Mesendoderm (in vitro differentiated cells): Measurements from ENCODE around the gene SCN1A.
"Not testable (repeated sequence)": the region's sequence is repeated elsewhere in the genome, so short reads cannot be mapped to it uniquely, and the experiment has no call there.

Experiments
- DNase-seq: peaks from one replicate; pipeline ENCODE4 v3.0.0; 2013
- H2AK5ac ChIP-seq: 2 replicates; pipeline ENCODE4 v1.6.1; 2013; ENCODE audit warnings: low read length, inconsistent platforms
- H2BK120ac ChIP-seq: 2 replicates; pipeline ENCODE4 v1.6.1; 2013; ENCODE audit warnings: low read depth, mild to moderate bottlenecking, low read length, moderate library complexity, mixed read lengths
- H2BK15ac ChIP-seq: replicated peaks from 2 replicates; pipeline ENCODE4 v1.6.1; 2013; ENCODE audit warnings: low read depth, mild to moderate bottlenecking, moderate library complexity
- H2BK5ac ChIP-seq: 2 replicates; pipeline ENCODE4 v1.6.1; 2013; ENCODE audit warnings: low read length, inconsistent platforms
- H3K18ac ChIP-seq: 2 replicates; pipeline ENCODE4 v1.6.1; 2013; ENCODE audit warnings: mild to moderate bottlenecking, low read length, mixed read lengths
- H3K23ac ChIP-seq: one replicate; pipeline ENCODE4 v1.6.1; 2013; ENCODE audit warnings: low read length
- H3K27ac ChIP-seq: 2 replicates; pipeline ENCODE4 v1.5.1; 2013; ENCODE audit warnings: low read depth, mild to moderate bottlenecking, inconsistent platforms, low read length, moderate library complexity
- H3K27me3 ChIP-seq: 2 replicates; pipeline ENCODE4 v1.6.1; 2013; ENCODE audit warnings: low read length, control low read depth, mild to moderate bottlenecking, inconsistent platforms; ENCODE audit not compliant: insufficient read depth, poor library complexity
- H3K36me3 ChIP-seq: 2 replicates; pipeline ENCODE4 v1.6.1; 2013; ENCODE audit warnings: low read length, inconsistent platforms; ENCODE audit not compliant: control insufficient read depth, insufficient read depth
- H3K4ac ChIP-seq: one replicate; pipeline ENCODE4 v1.6.1; 2013; ENCODE audit warnings: low read depth, mild to moderate bottlenecking, low read length, moderate library complexity
- H3K4me1 ChIP-seq: 2 replicates; pipeline ENCODE4 v1.6.1; 2013; ENCODE audit warnings: low read depth, low read length, inconsistent platforms; ENCODE audit not compliant: control insufficient read depth
- H3K4me2 ChIP-seq: 2 replicates; pipeline ENCODE4 v1.6.1; 2013; ENCODE audit warnings: low read length
- H3K4me3 ChIP-seq: 2 replicates; pipeline ENCODE4 v1.5.1; 2013; ENCODE audit warnings: mild to moderate bottlenecking, low read length
- H3K56ac ChIP-seq: one replicate; pipeline ENCODE4 v1.6.1; 2013; ENCODE audit warnings: low read length
- H3K79me1 ChIP-seq: 2 replicates; pipeline ENCODE4 v1.6.1; 2013; ENCODE audit warnings: low read length, inconsistent platforms
- H3K79me2 ChIP-seq: 2 replicates; pipeline ENCODE4 v1.6.1; 2013; ENCODE audit warnings: mild to moderate bottlenecking, low read length; ENCODE audit not compliant: control insufficient read depth, insufficient read depth
- H3K9ac ChIP-seq: 2 replicates; pipeline ENCODE4 v1.6.1; 2013; ENCODE audit warnings: low read length, inconsistent platforms
- H4K5ac ChIP-seq: one replicate; pipeline ENCODE4 v1.6.1; 2013; ENCODE audit warnings: low read length
- H4K8ac ChIP-seq: one replicate; pipeline ENCODE4 v1.6.1; 2013; ENCODE audit warnings: low read depth, mild to moderate bottlenecking, control low read depth, low read length, moderate library complexity
- WGBS: extraction: QIAGEN DNeasy Blood & Tissue Kit; methylation state at CpG from one replicate; pipeline ENCODE4 v1.1.7; 2013; ENCODE audit warnings: low lambda C conversion rate, missing lambda C conversion rate; ENCODE audit not compliant: insufficient coverage; ENCODE audit errors: extremely low coverage; 5-methylcytosine and 5-hydroxymethylcytosine counted together

Gene SCN1A

GRCh38 chr2:166000401-166000800 lies 127.4 kb downstream of the SCN1A start:
- no CpG with 5 or more reads among the region's 2 CpGs for WGBS
- H3K27me3 ChIP-seq = no peaks in the 10 kb centered on the region
- no peaks in the 10 kb centered on the region for H3K79me2 ChIP-seq
- H3K4ac ChIP-seq = no peak overlapping the region
- no peak overlapping the region for H3K56ac ChIP-seq
- no peak overlapping the region for H3K23ac ChIP-seq
- H3K9ac ChIP-seq = no peak overlapping the region
- no peak overlapping the region for H3K18ac ChIP-seq
- H2BK120ac ChIP-seq = no peak overlapping the region
- no peak overlapping the region for H3K4me3 ChIP-seq
- no peak overlapping the region for H2BK15ac ChIP-seq
- no peaks in the 10 kb centered on the region for H3K79me1 ChIP-seq
- no peaks in the 10 kb centered on the region for H3K4me1 ChIP-seq
- no peak overlapping the region for H3K4me2 ChIP-seq
- no peak overlapping the region for H3K27ac ChIP-seq
- H2AK5ac ChIP-seq = no peak overlapping the region
- H4K5ac ChIP-seq = no peak overlapping the region
- peak; percentile 50 for DNase-seq
- H4K8ac ChIP-seq = no peak overlapping the region
- no peaks in the 10 kb centered on the region for H3K36me3 ChIP-seq
- no peak overlapping the region for H2BK5ac ChIP-seq

GRCh38 chr2:165990846-165991245 lies 137.0 kb downstream of the SCN1A start:
- Histone ChIP-seq H3K27me3 (no peaks in the 10 kb centered on the region), H2BK120ac (no peak overlapping the region), H3K56ac (no peak overlapping the region), H3K27ac (no peak overlapping the region), H2AK5ac (no peak overlapping the region), H2BK5ac (no peak overlapping the region), H3K79me1 (no peaks in the 10 kb centered on the region), H2BK15ac (no peak overlapping the region), H3K36me3 (no peaks in the 10 kb centered on the region), H3K4me1 (no peaks in the 10 kb centered on the region), H3K4me2 (no peak overlapping the region), H3K4ac (no peak overlapping the region), H4K5ac (no peak overlapping the region), H3K23ac (no peak overlapping the region), H4K8ac (no peak overlapping the region), H3K9ac (no peak overlapping the region), H3K4me3 (no peak overlapping the region), H3K18ac (no peak overlapping the region), H3K79me2 (no peaks in the 10 kb centered on the region)
- no peak for DNase-seq

- H3K27me3 ChIP-seq = no peaks in the 10 kb centered on the region
- no peak overlapping the region for H4K5ac ChIP-seq
- no peak overlapping the region for H2AK5ac ChIP-seq
- no peaks in the 10 kb centered on the region for H3K4me1 ChIP-seq
- no peak for DNase-seq
- no peak overlapping the region for H2BK5ac ChIP-seq
- H2BK15ac ChIP-seq = no peak overlapping the region
- H3K23ac ChIP-seq = no peak overlapping the region
- H3K4me2 ChIP-seq = no peak overlapping the region
- H3K4ac ChIP-seq = no peak overlapping the region
- H3K79me2 ChIP-seq = no peaks in the 10 kb centered on the region
- no peaks in the 10 kb centered on the region for H3K36me3 ChIP-seq
- no peak overlapping the region for H3K9ac ChIP-seq
- WGBS = no CpG with 5 or more reads among the region's 1 CpG
- H2BK120ac ChIP-seq = no peak overlapping the region
- H4K8ac ChIP-seq = no peak overlapping the region
- no peaks in the 10 kb centered on the region for H3K79me1 ChIP-seq
- H3K56ac ChIP-seq = no peak overlapping the region
- no peak overlapping the region for H3K27ac ChIP-seq
- H3K18ac ChIP-seq = no peak overlapping the region
- no peak overlapping the region for H3K4me3 ChIP-seq
These were observed 138.0 kb downstream of the SCN1A start for GRCh38 chr2:165989851-165990250.

GRCh38 chr2:165985120-165985519 lies 142.7 kb downstream of the SCN1A start:
- Histone ChIP-seq H3K4ac (no peak overlapping the region), H3K23ac (no peak overlapping the region), H4K8ac (no peak overlapping the region), H2AK5ac (no peak overlapping the region), H3K4me3 (no peak overlapping the region), H2BK15ac (no peak overlapping the region), H3K56ac (no peak overlapping the region), H4K5ac (no peak overlapping the region), H3K79me1 (no peaks in the 10 kb centered on the region), H3K9ac (no peak overlapping the region), H2BK5ac (no peak overlapping the region), H3K27me3 (no peaks in the 10 kb centered on the region), H3K79me2 (no peaks in the 10 kb centered on the region), H3K4me1 (no peaks in the 10 kb centered on the region), H2BK120ac (no peak overlapping the region), H3K18ac (no peak overlapping the region), H3K4me2 (no peak overlapping the region), H3K27ac (no peak overlapping the region), H3K36me3 (no peaks in the 10 kb centered on the region)
- DNase-seq = no peak

- not testable (repeated sequence) for H3K4me3 ChIP-seq, H3K27me3 ChIP-seq, H3K56ac ChIP-seq
These were observed 155.7 kb downstream of the SCN1A start for GRCh38 chr2:165972161-165972560.

GRCh38 chr2:165970663-165971062 lies 157.2 kb downstream of the SCN1A start:
- peak; percentile 11 for DNase-seq
- Histone ChIP-seq H2BK15ac (no peak overlapping the region), H2BK5ac (no peak overlapping the region), H3K79me2 (no peaks in the 10 kb centered on the region), H2BK120ac (no peak overlapping the region), H2AK5ac (no peak overlapping the region), H3K4me1 (no peaks in the 10 kb centered on the region), H3K27ac (no peak overlapping the region), H3K4me3 (no peak overlapping the region), H3K18ac (no peak overlapping the region), H3K79me1 (no peaks in the 10 kb centered on the region), H3K36me3 (no peaks in the 10 kb centered on the region), H3K9ac (no peak overlapping the region), H4K8ac (no peak overlapping the region), H3K23ac (no peak overlapping the region), H3K27me3 (no peaks in the 10 kb centered on the region), H3K56ac (no peak overlapping the region), H4K5ac (no peak overlapping the region), H3K4ac (no peak overlapping the region), H3K4me2 (no peak overlapping the region)
- no CpG with 5 or more reads among the region's 1 CpG for WGBS

More at GRCh38 chr2:165972161-165972560, 155.7 kb downstream of the SCN1A start:
- not testable (repeated sequence) for H3K4me2 ChIP-seq, H2BK120ac ChIP-seq, H3K23ac ChIP-seq, H4K5ac ChIP-seq, H3K27ac ChIP-seq, H2BK15ac ChIP-seq, H3K79me2 ChIP-seq, H3K4ac ChIP-seq, H3K36me3 ChIP-seq, H2AK5ac ChIP-seq, H2BK5ac ChIP-seq, H4K8ac ChIP-seq, H3K9ac ChIP-seq, H3K18ac ChIP-seq, H3K79me1 ChIP-seq, H3K4me1 ChIP-seq
- DNase-seq = peak; percentile 25
